K562 (cell line): ENCODE data around the gene ZNF800. TPM values are rescaled to one million over a fixed set of nuclear protein-coding genes. Genes with fewer than 3 reads are reported as not detected.

ENCODE experiments used
- ATAC-seq: fragments of 200-7000 bp; cut with Tn5 transposase; 3 replicates; pipeline ENCODE4 v1.9.1; 2020; ENCODE audit warnings: moderate library complexity
- BruUV-seq: library from RNA; stranded (reverse); fragments of 400-500 nt; replicated peaks from 2 replicates; lab custom pipeline; 2021; lab: Mats Ljungman, UMichigan
- CTCF ChIA-PET: fragments of 300-600 bp; formaldehyde crosslinking; extraction: SDS; loops from one replicate; lab custom pipeline; 2021; ENCODE audit warnings: low intra/inter-chr PET ratio; lab: Yijun Ruan, JAX
- POLR2A ChIA-PET: fragments of 300-600, 350-650 bp; sonication (Branson Sonifier 250); formaldehyde crosslinking; extraction: SDS; loops from one replicate; lab custom pipeline; 2021; ENCODE audit warnings: antibody characterized with exemption, inconsistent platforms; lab: Yijun Ruan, JAX
- DNase-seq, 4 experiments: peaks; one replicate each; pipeline versions ENCODE4 v3.0.0 to v3.0.0-alpha.2; 2011 to 2018; ENCODE audit warnings: low spot score in 3 of 4, mixed read lengths in 3 of 4; ENCODE audit errors: extremely low read depth in 1 of 4
- FAIRE-seq: peaks from 2 replicates; lab custom pipeline; 2011; peaks lifted over from hg19 to GRCh38; lab: Jason Lieb, UNC
- H2AFZ ChIP-seq: 2 replicates; pipeline ENCODE4 v1.6.0; 2011; ENCODE audit warnings: low read depth, low read length, control low read depth, inconsistent platforms
- H3K27ac ChIP-seq: fragments of 200-600 bp; 3 replicates; pipeline ENCODE4 v1.8.0; 2011; ENCODE audit warnings: low read depth, mild to moderate bottlenecking, control low read depth, inconsistent platforms, low read length, moderate library complexity, mixed read lengths; ENCODE audit errors: extremely low read depth
- H3K27me3 ChIP-seq, 2 experiments: fragments of 300-600 bp in 1 of 2; 2 replicates in 1 of 2; 3 replicates in 1 of 2; pipeline versions ENCODE4 v1.6.0 to v1.8.0; 2011; ENCODE audit warnings: inconsistent platforms in 2 of 2, low read length in 2 of 2, mild to moderate bottlenecking in 1 of 2, mixed read lengths in 1 of 2, moderate library complexity in 1 of 2; ENCODE audit not compliant: control insufficient read depth in 2 of 2, insufficient read depth in 2 of 2
- H3K36me3 ChIP-seq: fragments of 300-600 bp; 3 replicates; pipeline ENCODE4 v1.8.0; 2011; ENCODE audit warnings: mild to moderate bottlenecking, low read length, inconsistent platforms; ENCODE audit not compliant: control insufficient read depth, insufficient read depth
- H3K4me1 ChIP-seq, 2 experiments: fragments of 200-600 bp in 1 of 2; replicated peaks in 1 of 2; 2 replicates in 1 of 2; 3 replicates in 1 of 2; pipeline versions ENCODE4 v1.5.1 to v1.8.0; 2011; ENCODE audit warnings: inconsistent platforms in 2 of 2, low read length in 2 of 2, mild to moderate bottlenecking in 1 of 2, mixed read lengths in 1 of 2, moderate library complexity in 1 of 2; ENCODE audit not compliant: control insufficient read depth in 2 of 2, insufficient read depth in 2 of 2
- H3K4me2 ChIP-seq: 2 replicates; pipeline ENCODE4 v1.6.1; 2011; ENCODE audit warnings: low read length, control low read depth, inconsistent platforms, mixed read lengths; ENCODE audit not compliant: insufficient read depth
- H3K4me3 ChIP-seq: fragments of 200-600 bp; sonication (generic), shearing (Covaris generic); 2 replicates; pipeline ENCODE4 v1.5.1; 2016; ENCODE audit warnings: control low read depth, inconsistent platforms
- H3K79me2 ChIP-seq: fragments of 200-600 bp; 3 replicates; pipeline ENCODE4 v1.8.0; 2011; ENCODE audit warnings: low read length, inconsistent platforms; ENCODE audit not compliant: control insufficient read depth, insufficient read depth
- H3K9ac ChIP-seq, 2 experiments: 2 replicates each; pipeline versions ENCODE4 v1.6.0 to v1.6.1; 2011; ENCODE audit warnings: low read depth in 2 of 2, low read length in 2 of 2, control low read depth in 1 of 2, inconsistent platforms in 1 of 2, mild to moderate bottlenecking in 1 of 2, mixed read lengths in 1 of 2; ENCODE audit not compliant: insufficient read depth in 1 of 2
- H3K9me1 ChIP-seq: one replicate; pipeline ENCODE4 v1.6.0; 2011; ENCODE audit warnings: inconsistent platforms, mild to moderate bottlenecking, low read length, moderate library complexity; ENCODE audit not compliant: control insufficient read depth, insufficient read depth
- H3K9me3 ChIP-seq: replicated peaks from 2 replicates; pipeline ENCODE4 v1.5.1; 2011; ENCODE audit warnings: low read depth, low read length, inconsistent platforms; ENCODE audit not compliant: control insufficient read depth, insufficient read depth
- H4K20me1 ChIP-seq: replicated peaks from 2 replicates; pipeline ENCODE4 v1.6.1; 2011; ENCODE audit warnings: low read length, inconsistent platforms, mixed read lengths; ENCODE audit not compliant: control insufficient read depth, insufficient read depth
- CUX1 ChIP-seq: fragments of 200-800 bp; sonication (Bioruptor generic); IDR thresholded peaks from 2 replicates; pipeline ENCODE4 v1.6.1; 2016; ENCODE audit warnings: missing genetic modification characterization, missing compliant biosample characterization
- DNMT1 ChIP-seq: fragments of 450-650 bp; IDR thresholded peaks from 2 replicates; pipeline ENCODE4 v1.6.1; 2016; ENCODE audit warnings: antibody characterized with exemption, mild to moderate bottlenecking
- E2F6 ChIP-seq, 2 experiments: IDR thresholded peaks; 2 replicates each; pipeline ENCODE4 v1.6.1; 2011; ENCODE audit warnings: borderline replicate concordance in 1 of 2, control low read depth in 1 of 2, low read depth in 1 of 2, low read length in 1 of 2, mild to moderate bottlenecking in 1 of 2, mixed read lengths in 1 of 2, moderate library complexity in 1 of 2; ENCODE audit not compliant: insufficient read depth in 1 of 2, insufficient read length in 1 of 2, poor library complexity in 1 of 2, severe bottlenecking in 1 of 2; ENCODE audit errors: extremely low read depth in 1 of 2
- NFATC3 ChIP-seq: fragments of 450-650 bp; IDR thresholded peaks from 2 replicates; pipeline ENCODE4 v1.6.1; 2017; ENCODE audit warnings: mild to moderate bottlenecking
- TCF3 ChIP-seq: sonication (generic); formaldehyde crosslinking; IDR thresholded peaks from 2 replicates; pipeline ENCODE4 v1.4.0; 2020; ENCODE audit warnings: mild to moderate bottlenecking, missing genetic modification reagents
- WGBS: fragments of 100-300 bp; shearing (Covaris generic); methylation state at CpG from one replicate; pipeline ENCODE4 v1.1.6; 2016; ENCODE audit warnings: low coverage, mixed read lengths; ENCODE audit not compliant: insufficient coverage; ENCODE audit errors: missing lambda C conversion rate; 5-methylcytosine and 5-hydroxymethylcytosine counted together
- in situ Hi-C: fragments of 300-500 bp; cut with MboI; formaldehyde crosslinking; loops from 4 replicates; pipeline ENCODE4 v1.15.0; 2018; ENCODE audit warnings: inconsistent platforms, mixed read lengths
- intact Hi-C: fragments of 100-400 bp; cut with micrococcal nuclease; formaldehyde crosslinking; loops from 2 replicates; pipeline ENCODE4 v1.14.2; 2022
- polyA plus RNA-seq, 8 experiments: library from polyadenylated mRNA; depleted of rRNA in 4 of 8; stranded (reverse) in 5 of 8; unstranded in 3 of 8; fragments of >200 nt; fragmentation: Nextera tagmentation in 2 of 8; fragmentation: Illumina TruSeq in 1 of 8; extraction: Ambion mirVana in 2 of 8; extraction: Trizol in 1 of 8; gene quantifications; 2 replicates each; pipeline versions ENCODE4 v1.2.1 to v1.2.3, GENCODE V29; 2011 to 2014; ENCODE audit warnings: inconsistent platforms in 1 of 8, missing spikeins in 1 of 8
- total RNA-seq, 7 experiments: library from RNA; depleted of rRNA in 6 of 7; stranded (reverse); fragments of >200 nt in 6 of 7; fragmentation: Illumina TruSeq in 2 of 7; extraction: Trizol in 2 of 7; gene quantifications; 2 replicates each; pipeline versions ENCODE4 v1.2.1 to v1.2.3, GENCODE V29; 2011 to 2021; ENCODE audit warnings: low replicate concordance in 1 of 7

ZNF800 gene
- total and polyA plus RNA-seq, 9 of the 15 experiments (the other 6 are each of a cell fraction or from before 2014, with no cell fraction given), result 7.5 to 58.3 (median 33.4) TPM

GRCh38 chr7:127383123-127383835 is 9.2 kb downstream of the ZNF800 start:
- in situ Hi-C loops, result no loop called here
- intact Hi-C loops, result loop anchor here (5.0 kb wide), 1 partner anchor 269 kb away; the partner anchor contains the start of gene SND1
- CTCF ChIA-PET, result no interaction called here
- Histone ChIP-seq H4K20me1 (no peaks in the 10 kb centered on the region; the same call in 1 of the 2 replicates), H3K9me3 (no peaks in the 10 kb centered on the region), H3K27me3 (no peaks in the 10 kb centered on the region), H2AFZ (0 out of 2 replicates have a peak overlapping the region, but pooled peaks have one; percentile 20), H3K9ac (peak overlapping the region in 1 of 2 experiments; percentile 60; a peak in 2 of 4 replicates), H3K4me2 (peak overlapping the region; percentile 57), H3K27ac (peak overlapping the region; percentile 76), H3K36me3 (peaks cover 79% of the 10 kb centered on the region), H3K9me1 (no peaks in the 10 kb centered on the region), H3K4me3 (no peak overlapping the region), H3K4me1 (peaks cover 9 to 31% of the 10 kb centered on the region in 2 experiments), H3K79me2 (peaks cover 97% of the 10 kb centered on the region)
- FAIRE-seq (peak; percentile 6), DNase-seq (peak; percentile 46 to 75 (median 56)), ATAC-seq (peak; percentile 91)
- 0% methylated on average over 1 of the region's 1 CpG for WGBS
- POLR2A ChIA-PET, result interaction anchor here (1.5 to 3.3 kb wide), 6 partner anchors 9 to 268 kb away, joined by 3 to 23 read pairs (median 11); partner anchors contain the start of gene ZNF800
- BruUV-seq, result no TSS peak
- TF ChIP-seq CUX1 (CRISPR knock-in tag) (peak; percentile 49; the same call in 1 of the 2 replicates), TCF3 (no peak), DNMT1 (0 out of 2 replicates have a peak, but pooled peaks have one; percentile 19), E2F6 (IDR thresholded peaks at IDR 0.05; ENCODE audit: borderline replicate concordance in 1 of 2, extremely low read depth in 1 of 2, insufficient read depth in 1 of 2, insufficient read length in 1 of 2, low read depth in 1 of 2, low read length in 1 of 2, poor library complexity in 1 of 2, severe bottlenecking in 1 of 2) (peak in 1 of 2 experiments; percentile 14), NFATC3 (0 out of 2 replicates have a peak, but pooled peaks have one; percentile 26)
